HepG2 (cell line): Measurements from ENCODE around the gene NRSN2. TPM values are rescaled to one million over a fixed set of nuclear protein-coding genes. Genes with fewer than 3 reads are reported as not detected.

Experiments used
- CEBPB ChIP-seq: IDR thresholded peaks from 2 replicates; pipeline ENCODE4 v1.6.1; 2011; ENCODE audit warnings: low read depth, low read length, improper control_type of control experiment, borderline replicate concordance
- IKZF4 ChIP-seq: sonication (generic); formaldehyde crosslinking; IDR thresholded peaks from 2 replicates; pipeline ENCODE4 v1.5.1; 2020; ENCODE audit warnings: borderline replicate concordance, mild to moderate bottlenecking, low read depth, missing genetic modification reagents; ENCODE audit errors: not compliant biosample characterization
- MEIS2 ChIP-seq: sonication (generic); formaldehyde crosslinking; IDR thresholded peaks from 2 replicates; pipeline ENCODE4 v1.9.0; 2021; ENCODE audit warnings: mild to moderate bottlenecking, missing genetic modification reagents
- MIER3 ChIP-seq: IDR thresholded peaks from 2 replicates; pipeline ENCODE4 v1.6.1; 2016; ENCODE audit warnings: missing compliant biosample characterization, borderline replicate concordance
- MTF2 ChIP-seq: sonication (generic); formaldehyde crosslinking; IDR thresholded peaks from 2 replicates; pipeline ENCODE4 v1.5.0; 2020; ENCODE audit warnings: missing genetic modification reagents, borderline replicate concordance
- RAD51 ChIP-seq: fragments of 450-650 bp; IDR thresholded peaks from 2 replicates; pipeline ENCODE4 v1.6.1; 2016; ENCODE audit warnings: borderline replicate concordance
- ZFY ChIP-seq: sonication (generic); formaldehyde crosslinking; IDR thresholded peaks from 2 replicates; pipeline ENCODE4 v1.4.0; 2020; ENCODE audit warnings: missing genetic modification reagents
- ZNF235 ChIP-seq: sonication (generic); formaldehyde crosslinking; IDR thresholded peaks from 2 replicates; pipeline ENCODE4 v1.8.1; 2023; ENCODE audit warnings: mild to moderate bottlenecking, missing genetic modification reagents, borderline replicate concordance
- ZNF274 ChIP-seq: sonication (generic); formaldehyde crosslinking; IDR thresholded peaks from 2 replicates; pipeline ENCODE4 v1.5.1; 2020; ENCODE audit warnings: mild to moderate bottlenecking, missing genetic modification reagents
- ZNF496 ChIP-seq: sonication (generic); formaldehyde crosslinking; IDR thresholded peaks from 2 replicates; pipeline ENCODE4 v1.8.1; 2023; ENCODE audit warnings: mild to moderate bottlenecking, moderate library complexity, missing genetic modification reagents; ENCODE audit not compliant: insufficient replicate concordance
- ZNF501 ChIP-seq: sonication (generic); formaldehyde crosslinking; IDR thresholded peaks from 2 replicates; pipeline ENCODE4 v1.5.1; 2020; ENCODE audit warnings: mild to moderate bottlenecking, moderate library complexity, missing genetic modification reagents
- ZNF737 ChIP-seq: sonication (generic); formaldehyde crosslinking; IDR thresholded peaks from 2 replicates; pipeline ENCODE4 v1.5.0; 2020; ENCODE audit warnings: missing genetic modification reagents, mild to moderate bottlenecking, borderline replicate concordance
- ZNF775 ChIP-seq: sonication (generic); formaldehyde crosslinking; IDR thresholded peaks from 2 replicates; pipeline ENCODE4 v1.4.0; 2020; ENCODE audit warnings: missing genetic modification reagents, mild to moderate bottlenecking, moderate library complexity, borderline replicate concordance
- ZSCAN22 ChIP-seq: sonication (generic); formaldehyde crosslinking; IDR thresholded peaks from 2 replicates; pipeline ENCODE4 v1.4.0; 2020; ENCODE audit warnings: mild to moderate bottlenecking, missing genetic modification reagents
- polyA plus RNA-seq, 8 experiments: library from polyadenylated mRNA; depleted of rRNA in 3 of 8; stranded (reverse) in 7 of 8; unstranded in 1 of 8; fragments of >200 nt; fragmentation: Illumina TruSeq in 4 of 8; extraction: Trizol in 4 of 8; gene quantifications; 2 replicates each; pipeline versions ENCODE4 v1.2.1 to v1.2.3, GENCODE V29; 2011 to 2016; ENCODE audit warnings: low read depth in 4 of 8, missing spikeins in 1 of 8, mixed read lengths in 1 of 8; ENCODE audit not compliant: insufficient read depth in 1 of 8
- total RNA-seq, 5 experiments: library from RNA; depleted of rRNA; stranded (reverse); fragments of >200 nt; fragmentation: Illumina TruSeq; extraction: Trizol; gene quantifications; 2 replicates each; pipeline ENCODE4 v1.2.3, GENCODE V29; 2016; ENCODE audit warnings: low read depth in 1 of 5
- TF ChIP-seq, protein P1 (sequence below): sonication (generic); formaldehyde crosslinking; IDR thresholded peaks from 2 replicates; pipeline ENCODE4 v1.4.0; 2020; ENCODE audit warnings: missing genetic modification reagents
- TF ChIP-seq, protein P2 (sequence below): sonication (generic); formaldehyde crosslinking; IDR thresholded peaks from 2 replicates; pipeline ENCODE4 v1.4.0; 2020; ENCODE audit warnings: missing genetic modification reagents, borderline replicate concordance
- TF ChIP-seq, protein P3 (sequence below): sonication (generic); formaldehyde crosslinking; IDR thresholded peaks from 2 replicates; pipeline ENCODE4 v1.8.1; 2023; ENCODE audit warnings: missing genetic modification reagents, mild to moderate bottlenecking, borderline replicate concordance
- TF ChIP-seq, protein P4 (sequence below): sonication (generic); formaldehyde crosslinking; IDR thresholded peaks from 2 replicates; pipeline ENCODE4 v1.4.0; 2020; ENCODE audit warnings: missing genetic modification reagents, mild to moderate bottlenecking, borderline replicate concordance

The NRSN2 gene
- total and polyA plus RNA-seq, 2 of the 13 experiments (the other 11 are each of a cell fraction or from before 2014, with no cell fraction given), result 32.3 to 49.4 TPM

DNA sequence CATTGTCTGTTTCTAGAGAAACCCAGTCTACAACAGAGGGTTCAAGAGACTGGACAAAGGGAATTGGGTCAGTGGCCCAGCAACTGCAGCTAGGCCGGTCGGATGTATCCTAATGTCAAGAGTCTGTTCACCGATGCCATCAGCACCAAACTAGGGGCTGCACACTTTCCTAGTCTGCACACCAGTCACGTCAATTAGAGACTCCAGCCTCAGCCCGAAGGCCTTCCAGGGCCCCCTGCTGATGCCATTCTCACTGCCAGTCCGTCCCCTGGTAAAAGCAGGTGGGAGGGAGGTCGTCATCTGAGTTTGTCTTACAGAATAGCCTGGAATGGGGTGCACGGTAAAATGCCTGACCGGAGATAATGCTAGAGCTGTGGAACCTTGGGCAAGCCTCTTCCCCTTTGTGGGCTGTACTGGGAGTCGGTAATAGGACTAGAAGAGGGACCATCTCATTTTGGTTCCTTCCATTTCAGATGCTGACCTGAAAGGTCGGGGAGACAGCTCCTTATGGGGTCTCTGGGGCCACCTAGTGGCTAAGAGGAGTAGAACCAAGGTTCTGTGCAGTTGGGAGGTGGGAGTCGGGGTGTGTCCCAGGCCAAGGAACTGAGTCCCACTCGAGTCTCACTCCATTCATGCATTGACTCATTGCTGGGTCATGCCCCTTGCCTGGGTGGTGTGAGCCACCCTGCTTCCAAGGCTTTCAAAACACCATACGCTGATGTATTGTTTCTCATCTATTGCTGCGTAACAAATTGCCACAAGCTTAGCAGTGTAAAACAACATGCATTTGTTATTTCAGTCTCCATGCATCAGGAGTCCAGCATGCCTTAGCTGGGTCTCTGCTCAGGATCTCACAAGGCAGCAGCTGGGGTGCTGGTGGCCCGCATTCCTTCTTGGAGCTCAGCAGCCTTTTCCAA is 16.4 kb upstream of the NRSN2 start (continued):
- TF ChIP-seq, protein P1, sequence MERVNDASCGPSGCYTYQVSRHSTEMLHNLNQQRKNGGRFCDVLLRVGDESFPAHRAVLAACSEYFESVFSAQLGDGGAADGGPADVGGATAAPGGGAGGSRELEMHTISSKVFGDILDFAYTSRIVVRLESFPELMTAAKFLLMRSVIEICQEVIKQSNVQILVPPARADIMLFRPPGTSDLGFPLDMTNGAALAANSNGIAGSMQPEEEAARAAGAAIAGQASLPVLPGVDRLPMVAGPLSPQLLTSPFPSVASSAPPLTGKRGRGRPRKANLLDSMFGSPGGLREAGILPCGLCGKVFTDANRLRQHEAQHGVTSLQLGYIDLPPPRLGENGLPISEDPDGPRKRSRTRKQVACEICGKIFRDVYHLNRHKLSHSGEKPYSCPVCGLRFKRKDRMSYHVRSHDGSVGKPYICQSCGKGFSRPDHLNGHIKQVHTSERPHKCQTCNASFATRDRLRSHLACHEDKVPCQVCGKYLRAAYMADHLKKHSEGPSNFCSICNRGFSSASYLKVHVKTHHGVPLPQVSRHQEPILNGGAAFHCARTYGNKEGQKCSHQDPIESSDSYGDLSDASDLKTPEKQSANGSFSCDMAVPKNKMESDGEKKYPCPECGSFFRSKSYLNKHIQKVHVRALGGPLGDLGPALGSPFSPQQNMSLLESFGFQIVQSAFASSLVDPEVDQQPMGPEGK, result no peak; the same call in 1 of the 2 replicates
- no peak for TF ChIP-seq RAD51
- TF ChIP-seq, protein P2, sequence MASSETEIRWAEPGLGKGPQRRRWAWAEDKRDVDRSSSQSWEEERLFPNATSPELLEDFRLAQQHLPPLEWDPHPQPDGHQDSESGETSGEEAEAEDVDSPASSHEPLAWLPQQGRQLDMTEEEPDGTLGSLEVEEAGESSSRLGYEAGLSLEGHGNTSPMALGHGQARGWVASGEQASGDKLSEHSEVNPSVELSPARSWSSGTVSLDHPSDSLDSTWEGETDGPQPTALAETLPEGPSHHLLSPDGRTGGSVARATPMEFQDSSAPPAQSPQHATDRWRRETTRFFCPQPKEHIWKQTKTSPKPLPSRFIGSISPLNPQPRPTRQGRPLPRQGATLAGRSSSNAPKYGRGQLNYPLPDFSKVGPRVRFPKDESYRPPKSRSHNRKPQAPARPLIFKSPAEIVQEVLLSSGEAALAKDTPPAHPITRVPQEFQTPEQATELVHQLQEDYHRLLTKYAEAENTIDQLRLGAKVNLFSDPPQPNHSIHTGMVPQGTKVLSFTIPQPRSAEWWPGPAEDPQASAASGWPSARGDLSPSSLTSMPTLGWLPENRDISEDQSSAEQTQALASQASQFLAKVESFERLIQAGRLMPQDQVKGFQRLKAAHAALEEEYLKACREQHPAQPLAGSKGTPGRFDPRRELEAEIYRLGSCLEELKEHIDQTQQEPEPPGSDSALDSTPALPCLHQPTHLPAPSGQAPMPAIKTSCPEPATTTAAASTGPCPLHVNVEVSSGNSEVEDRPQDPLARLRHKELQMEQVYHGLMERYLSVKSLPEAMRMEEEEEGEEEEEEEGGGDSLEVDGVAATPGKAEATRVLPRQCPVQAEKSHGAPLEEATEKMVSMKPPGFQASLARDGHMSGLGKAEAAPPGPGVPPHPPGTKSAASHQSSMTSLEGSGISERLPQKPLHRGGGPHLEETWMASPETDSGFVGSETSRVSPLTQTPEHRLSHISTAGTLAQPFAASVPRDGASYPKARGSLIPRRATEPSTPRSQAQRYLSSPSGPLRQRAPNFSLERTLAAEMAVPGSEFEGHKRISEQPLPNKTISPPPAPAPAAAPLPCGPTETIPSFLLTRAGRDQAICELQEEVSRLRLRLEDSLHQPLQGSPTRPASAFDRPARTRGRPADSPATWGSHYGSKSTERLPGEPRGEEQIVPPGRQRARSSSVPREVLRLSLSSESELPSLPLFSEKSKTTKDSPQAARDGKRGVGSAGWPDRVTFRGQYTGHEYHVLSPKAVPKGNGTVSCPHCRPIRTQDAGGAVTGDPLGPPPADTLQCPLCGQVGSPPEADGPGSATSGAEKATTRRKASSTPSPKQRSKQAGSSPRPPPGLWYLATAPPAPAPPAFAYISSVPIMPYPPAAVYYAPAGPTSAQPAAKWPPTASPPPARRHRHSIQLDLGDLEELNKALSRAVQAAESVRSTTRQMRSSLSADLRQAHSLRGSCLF (CRISPR knock-in tag), result no peak
- peak; percentile 73; the same call in 1 of the 2 replicates for TF ChIP-seq ZNF737 (CRISPR knock-in tag)
- TF ChIP-seq ZNF775 (CRISPR knock-in tag), result no peak
- TF ChIP-seq MIER3 (CRISPR knock-in tag), result no peak
- no peak for TF ChIP-seq CEBPB
- TF ChIP-seq ZFY (CRISPR knock-in tag), result 0 out of 2 replicates have a peak, but pooled peaks have one; percentile 15
- no peak for TF ChIP-seq ZNF496 (CRISPR knock-in tag)
- TF ChIP-seq MEIS2 (CRISPR knock-in tag), result no peak; the same call in 1 of the 2 replicates
- TF ChIP-seq, protein P3, sequence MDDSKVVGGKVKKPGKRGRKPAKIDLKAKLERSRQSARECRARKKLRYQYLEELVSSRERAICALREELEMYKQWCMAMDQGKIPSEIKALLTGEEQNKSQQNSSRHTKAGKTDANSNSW (CRISPR knock-in tag), result no peak
- TF ChIP-seq ZNF274 (CRISPR knock-in tag), result no peak
- TF ChIP-seq, protein P4, sequence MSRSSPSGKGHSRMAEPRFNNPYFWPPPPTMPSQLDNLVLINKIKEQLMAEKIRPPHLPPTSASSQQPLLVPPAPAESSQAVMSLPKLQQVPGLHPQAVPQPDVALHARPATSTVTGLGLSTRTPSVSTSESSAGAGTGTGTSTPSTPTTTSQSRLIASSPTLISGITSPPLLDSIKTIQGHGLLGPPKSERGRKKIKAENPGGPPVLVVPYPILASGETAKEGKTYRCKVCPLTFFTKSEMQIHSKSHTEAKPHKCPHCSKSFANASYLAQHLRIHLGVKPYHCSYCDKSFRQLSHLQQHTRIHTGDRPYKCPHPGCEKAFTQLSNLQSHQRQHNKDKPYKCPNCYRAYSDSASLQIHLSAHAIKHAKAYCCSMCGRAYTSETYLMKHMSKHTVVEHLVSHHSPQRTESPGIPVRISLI, result peak; percentile 63; the same call in 1 of the 2 replicates
- TF ChIP-seq ZSCAN22 (CRISPR knock-in tag), result 0 out of 2 replicates have a peak, but pooled peaks have one; percentile 60
- TF ChIP-seq ZNF235 (CRISPR knock-in tag), result no peak; the same call in 1 of the 2 replicates
- TF ChIP-seq ZNF501 (CRISPR knock-in tag), result peak; percentile 72; the same call in 1 of the 2 replicates
- TF ChIP-seq IKZF4 (CRISPR knock-in tag), result no peak
- TF ChIP-seq MTF2 (CRISPR knock-in tag), result no peak
